Bronchial epithelial cell (primary cell): ENCODE data around the gene KCNA4. TPM values are rescaled to one million over a fixed set of nuclear protein-coding genes. Genes with fewer than 3 reads are reported as not detected.

Source experiments
- DNase-seq: peaks from one replicate; pipeline ENCODE4 v3.0.0-alpha.2; 2010; ENCODE audit warnings: low read depth
- FAIRE-seq: peaks from 2 replicates; lab custom pipeline; 2011; peaks lifted over from hg19 to GRCh38; lab: Jason Lieb, UNC
- H3K27me3 ChIP-seq: 2 replicates; pipeline ENCODE4 v1.5.1; 2011; ENCODE audit warnings: low read length; ENCODE audit not compliant: control insufficient read depth, insufficient read depth
- H3K36me3 ChIP-seq: 2 replicates; pipeline ENCODE4 v1.5.1; 2011; ENCODE audit warnings: low read length; ENCODE audit not compliant: control insufficient read depth, insufficient read depth
- H3K4me3 ChIP-seq: 2 replicates; pipeline ENCODE4 v1.5.1; 2011; ENCODE audit warnings: mild to moderate bottlenecking, low read depth, low read length, control low read depth
- total RNA-seq: library from RNA; depleted of rRNA; stranded (reverse); fragments of >200 nt; gene quantifications from 2 replicates; pipeline ENCODE4 v1.2.1, GENCODE V29; 2014
- TF ChIP-seq, protein P1 (sequence below): IDR thresholded peaks from 2 replicates; pipeline ENCODE4 v1.5.1; 2011; ENCODE audit warnings: mild to moderate bottlenecking, moderate library complexity, low read length, control low read depth, inconsistent platforms; ENCODE audit not compliant: insufficient read depth, severe bottlenecking

Gene KCNA4
- total RNA-seq: not detected in 2 replicates

DNA sequence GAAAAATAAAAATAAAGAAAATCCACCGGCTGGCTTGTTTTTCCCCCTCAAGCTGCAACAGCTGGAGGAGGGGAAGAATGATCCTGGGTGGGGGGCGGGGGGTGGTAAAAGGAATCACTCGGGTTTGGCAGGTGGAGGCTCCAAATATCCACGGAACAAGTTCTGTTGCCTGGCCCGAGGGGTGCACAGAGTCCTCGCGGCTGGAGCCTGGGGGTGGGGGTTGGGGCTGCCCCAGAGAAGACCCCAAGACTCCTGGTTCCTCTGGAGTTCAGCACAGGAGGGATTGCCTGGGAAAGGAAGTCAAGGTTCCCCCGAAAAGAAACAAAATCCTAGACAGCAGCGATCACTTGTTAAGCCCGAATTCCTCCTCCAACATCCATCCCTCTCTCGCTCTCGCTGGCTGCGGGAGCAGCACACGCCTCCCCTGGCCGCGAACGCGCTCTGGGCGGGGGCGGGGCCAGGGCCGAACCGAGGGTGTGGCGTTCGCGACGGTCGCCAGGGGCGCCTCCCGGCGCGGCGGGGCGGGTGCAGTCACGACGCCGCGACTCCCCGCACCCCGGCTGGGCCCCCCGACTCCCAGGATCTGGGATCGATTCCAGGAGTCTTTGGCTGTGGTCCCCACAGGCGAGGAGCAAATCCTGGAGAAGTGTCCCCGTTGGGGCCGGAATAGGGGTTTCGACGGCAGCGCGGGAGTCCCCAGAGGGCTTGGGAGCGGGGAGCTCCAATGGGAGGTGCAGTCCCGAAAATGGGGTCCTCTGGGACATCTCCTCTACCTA, at the start of gene KCNA4:
Gene KCNA4 (minus strand): TSS at position 443 of the 776 bp plus-strand sequence. CDS start 4,352 bp downstream, outside the sequence.
- no peak for FAIRE-seq
- DNase-seq: no peak
- Histone ChIP-seq H3K27me3 (peaks cover 5% of the 10 kb centered on the region), H3K36me3 (no peaks in the 10 kb centered on the region), H3K4me3 (no peak within 1 kb of the TSS)
- TF ChIP-seq, protein P1, sequence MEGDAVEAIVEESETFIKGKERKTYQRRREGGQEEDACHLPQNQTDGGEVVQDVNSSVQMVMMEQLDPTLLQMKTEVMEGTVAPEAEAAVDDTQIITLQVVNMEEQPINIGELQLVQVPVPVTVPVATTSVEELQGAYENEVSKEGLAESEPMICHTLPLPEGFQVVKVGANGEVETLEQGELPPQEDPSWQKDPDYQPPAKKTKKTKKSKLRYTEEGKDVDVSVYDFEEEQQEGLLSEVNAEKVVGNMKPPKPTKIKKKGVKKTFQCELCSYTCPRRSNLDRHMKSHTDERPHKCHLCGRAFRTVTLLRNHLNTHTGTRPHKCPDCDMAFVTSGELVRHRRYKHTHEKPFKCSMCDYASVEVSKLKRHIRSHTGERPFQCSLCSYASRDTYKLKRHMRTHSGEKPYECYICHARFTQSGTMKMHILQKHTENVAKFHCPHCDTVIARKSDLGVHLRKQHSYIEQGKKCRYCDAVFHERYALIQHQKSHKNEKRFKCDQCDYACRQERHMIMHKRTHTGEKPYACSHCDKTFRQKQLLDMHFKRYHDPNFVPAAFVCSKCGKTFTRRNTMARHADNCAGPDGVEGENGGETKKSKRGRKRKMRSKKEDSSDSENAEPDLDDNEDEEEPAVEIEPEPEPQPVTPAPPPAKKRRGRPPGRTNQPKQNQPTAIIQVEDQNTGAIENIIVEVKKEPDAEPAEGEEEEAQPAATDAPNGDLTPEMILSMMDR: peak; percentile 11

DNA sequence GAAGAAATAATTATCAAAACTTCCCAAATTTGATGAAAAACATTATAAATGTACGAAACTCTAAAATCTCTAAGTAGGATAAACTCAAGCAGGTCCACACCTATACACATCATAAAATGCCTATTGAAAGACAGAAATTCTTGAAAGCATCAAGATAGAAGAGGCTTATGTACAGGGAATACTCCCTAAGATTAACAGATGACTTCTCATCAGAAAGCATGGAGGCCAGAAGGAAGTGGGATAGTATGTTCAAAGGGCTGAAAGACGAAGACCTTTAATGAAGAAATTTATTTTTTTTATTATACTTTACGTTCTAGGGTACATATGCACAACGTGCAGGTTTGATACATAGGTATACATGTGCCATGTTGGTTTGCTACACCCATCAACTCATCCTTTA, 45.3 kb upstream of the KCNA4 start:
- no peak overlapping the region for H3K4me3 ChIP-seq
- no peak for DNase-seq
- FAIRE-seq: no peak

DNA sequence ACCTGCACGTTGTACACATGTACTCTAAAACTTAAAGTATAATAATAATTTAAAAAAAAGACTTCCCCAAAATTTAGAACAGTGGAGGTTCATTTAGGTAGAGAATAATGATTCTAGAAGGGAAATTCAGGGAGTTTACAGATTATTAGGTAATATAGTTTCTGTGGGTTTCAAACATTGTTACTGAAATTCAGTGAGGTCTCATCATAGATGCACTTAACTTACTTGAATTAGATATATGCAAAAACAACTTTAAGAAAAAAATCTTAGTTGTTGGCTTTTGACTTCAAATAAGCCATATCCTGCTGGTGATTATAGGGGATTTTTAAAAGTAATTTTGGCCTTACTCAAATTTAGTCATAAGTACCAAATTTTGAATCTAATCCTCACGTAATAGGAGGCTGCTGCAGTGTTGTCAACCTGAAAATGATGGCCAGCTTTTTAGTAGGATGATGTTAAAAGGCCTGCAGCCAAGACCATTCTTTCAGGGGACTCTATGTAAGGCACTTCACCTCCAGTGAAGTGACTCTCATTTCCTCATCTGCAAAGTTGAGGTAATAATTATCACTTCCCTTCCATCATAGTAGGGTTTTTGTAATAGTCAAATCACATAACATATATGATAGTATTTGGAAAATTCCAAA, 42.5 kb upstream of the KCNA4 start:
- H3K27me3 ChIP-seq: no peaks in the 10 kb centered on the region
- DNase-seq (no peak), FAIRE-seq (no peak)
- no peak overlapping the region for H3K4me3 ChIP-seq
- TF ChIP-seq, protein P1: no peak
- H3K36me3 ChIP-seq: no peaks in the 10 kb centered on the region

More for the DNA sequence above, 45.3 kb upstream of the KCNA4 start:
- Histone ChIP-seq H3K36me3 (no peaks in the 10 kb centered on the region), H3K27me3 (no peaks in the 10 kb centered on the region)
- TF ChIP-seq, protein P1: no peak

GRCh38 chr11:30049214-30049613, 32.4 kb upstream of the KCNA4 start:
- FAIRE-seq (no peak), DNase-seq (peak; percentile 1)
- TF ChIP-seq, protein P1: no peak
- Histone ChIP-seq H3K4me3 (no peak overlapping the region), H3K27me3 (no peaks in the 10 kb centered on the region), H3K36me3 (no peaks in the 10 kb centered on the region)

DNA sequence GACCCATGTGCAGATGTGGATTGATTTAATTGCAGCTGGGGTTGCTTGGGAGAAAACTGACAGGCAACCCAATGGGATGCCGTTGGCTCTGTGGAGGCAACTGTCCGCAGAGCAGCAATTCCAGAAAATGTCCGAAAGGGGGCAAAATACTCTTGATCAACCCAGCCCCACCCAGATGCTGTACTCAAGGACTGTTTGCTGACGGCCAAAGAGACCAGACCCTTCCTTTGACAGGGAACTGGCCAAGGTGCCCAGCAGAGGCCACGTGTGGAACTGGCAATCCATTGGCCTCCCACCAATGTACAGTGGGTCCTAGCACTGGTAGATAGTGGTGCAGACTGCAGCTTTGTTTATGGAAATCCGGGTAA, 29.7 kb upstream of the KCNA4 start:
- DNase-seq (no peak), FAIRE-seq (no peak)
- H3K4me3 ChIP-seq: no peak overlapping the region
- no peaks in the 10 kb centered on the region for H3K36me3 ChIP-seq
- TF ChIP-seq, protein P1: no peak
- H3K27me3 ChIP-seq: no peaks in the 10 kb centered on the region
